Activated T-cell treated with anti-CD3 and anti-CD28 coated beads for 1 hour (primary cell): Measurements from ENCODE around the gene KRTAP10-4.
"Not testable (repeated sequence)": the region's sequence is repeated elsewhere in the genome, so short reads cannot be mapped to it uniquely, and the experiment has no call there.

Experiments used
- DNase-seq: peaks from one replicate; pipeline ENCODE4 v3.0.0-alpha.2; 2020; ENCODE audit warnings: low read depth

Gene KRTAP10-4

DNA sequence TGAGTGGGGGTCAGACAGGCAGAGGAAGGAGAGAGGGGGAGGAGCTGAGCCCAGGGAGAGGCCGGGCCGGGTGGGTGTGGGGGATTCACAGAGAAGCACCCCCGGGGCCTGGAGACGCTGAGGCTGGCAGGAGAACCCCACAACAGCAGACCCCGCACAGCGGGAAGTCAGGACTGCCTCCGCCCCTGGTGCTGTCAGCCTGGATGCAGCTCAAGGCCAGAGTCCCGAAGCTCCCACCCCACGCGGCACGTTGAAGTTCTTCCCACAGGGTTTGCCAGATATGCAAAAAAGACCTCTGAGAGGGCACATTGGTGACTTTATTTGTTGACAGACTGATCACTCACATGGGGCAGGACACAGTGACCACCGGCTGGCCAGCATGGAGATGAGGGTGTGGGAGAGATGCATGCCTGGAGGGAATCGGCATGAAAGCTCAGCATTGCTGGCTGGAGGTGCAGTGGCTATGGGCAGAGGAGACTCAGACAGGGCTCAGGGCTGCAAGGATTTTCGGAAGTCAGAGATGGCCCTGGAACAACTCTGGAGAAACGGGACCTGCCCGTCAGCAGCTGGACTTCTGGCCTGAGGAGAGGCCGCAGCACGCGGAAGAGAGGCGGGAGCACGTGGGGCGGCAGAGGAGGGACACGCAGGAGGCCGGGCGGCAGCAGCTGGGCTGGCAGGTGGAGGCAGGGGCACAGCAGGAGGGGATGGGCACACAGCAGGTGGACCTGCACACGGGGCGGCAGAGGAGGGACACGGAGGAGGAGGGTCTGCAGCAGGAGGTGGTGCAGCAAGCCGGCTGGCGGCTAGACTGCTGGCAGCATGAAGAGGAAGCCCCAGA lies 15.8 kb upstream of the KRTAP10-4 start:
- no peak for DNase-seq

DNA sequence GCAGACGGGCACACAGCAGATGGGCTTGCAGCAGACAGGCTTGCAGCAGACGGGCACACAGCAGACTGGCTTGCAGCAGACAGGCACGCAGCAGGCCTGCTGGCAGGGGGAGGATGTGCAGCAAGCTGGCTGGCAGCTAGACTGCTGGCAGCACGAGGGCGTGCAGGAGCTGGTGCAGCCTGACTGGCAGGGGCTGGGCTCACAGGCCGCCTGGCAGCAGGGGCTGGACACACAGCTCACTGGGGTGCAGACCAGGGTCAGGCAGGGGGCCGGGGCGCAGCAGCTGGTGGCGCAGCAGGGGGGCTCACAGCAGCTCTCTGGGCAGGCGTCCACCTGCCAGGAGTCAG lies 15.2 kb upstream of the KRTAP10-4 start:
- DNase-seq, result not testable (repeated sequence)

DNA sequence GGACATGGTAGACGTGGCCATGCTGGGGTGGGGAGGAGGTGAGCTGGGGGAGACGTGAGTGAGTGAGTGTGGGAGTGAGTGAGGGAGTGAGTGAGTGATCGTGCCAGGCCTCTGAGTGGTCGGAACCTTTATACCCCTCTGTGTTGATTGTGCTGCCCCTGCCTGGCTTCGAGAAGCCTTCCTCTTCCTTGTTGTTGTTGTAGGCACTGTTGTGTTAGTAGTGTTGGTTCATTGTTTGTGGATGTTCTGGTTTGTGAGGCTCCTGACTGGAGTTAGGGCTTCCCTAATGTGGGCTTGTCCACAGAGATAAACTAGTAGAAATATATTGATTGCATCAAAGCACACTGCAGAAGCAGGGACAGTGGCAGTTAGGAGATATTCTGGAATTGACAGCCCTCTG lies 14.8 kb upstream of the KRTAP10-4 start, which contains the start of gene KRTAP10-3:
KRTAP10-3 (minus strand) TSS at position 101 of the 400 bp plus-strand sequence; CDS start at position 21, 80 bp downstream.
- DNase-seq, result no peak

DNA sequence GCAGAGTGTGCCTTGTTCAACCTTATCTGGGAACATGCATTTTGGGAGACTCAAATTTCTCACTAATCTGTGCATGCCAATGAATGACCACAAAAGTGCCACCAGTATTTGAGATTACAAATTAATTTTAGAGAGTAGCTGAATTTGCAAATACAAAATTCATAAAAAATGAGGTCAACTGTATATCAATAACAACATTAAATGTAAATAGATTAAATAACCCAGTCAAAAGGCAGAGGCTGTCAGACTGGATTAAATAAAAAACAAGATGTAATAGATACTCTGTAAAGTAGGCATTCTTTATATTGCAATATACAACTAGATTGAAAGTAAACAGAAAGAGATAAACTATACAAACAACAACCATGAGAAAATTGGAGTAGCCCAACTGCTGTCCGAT lies 9.4 kb upstream of the KRTAP10-4 start:
- DNase-seq, result no peak

DNA sequence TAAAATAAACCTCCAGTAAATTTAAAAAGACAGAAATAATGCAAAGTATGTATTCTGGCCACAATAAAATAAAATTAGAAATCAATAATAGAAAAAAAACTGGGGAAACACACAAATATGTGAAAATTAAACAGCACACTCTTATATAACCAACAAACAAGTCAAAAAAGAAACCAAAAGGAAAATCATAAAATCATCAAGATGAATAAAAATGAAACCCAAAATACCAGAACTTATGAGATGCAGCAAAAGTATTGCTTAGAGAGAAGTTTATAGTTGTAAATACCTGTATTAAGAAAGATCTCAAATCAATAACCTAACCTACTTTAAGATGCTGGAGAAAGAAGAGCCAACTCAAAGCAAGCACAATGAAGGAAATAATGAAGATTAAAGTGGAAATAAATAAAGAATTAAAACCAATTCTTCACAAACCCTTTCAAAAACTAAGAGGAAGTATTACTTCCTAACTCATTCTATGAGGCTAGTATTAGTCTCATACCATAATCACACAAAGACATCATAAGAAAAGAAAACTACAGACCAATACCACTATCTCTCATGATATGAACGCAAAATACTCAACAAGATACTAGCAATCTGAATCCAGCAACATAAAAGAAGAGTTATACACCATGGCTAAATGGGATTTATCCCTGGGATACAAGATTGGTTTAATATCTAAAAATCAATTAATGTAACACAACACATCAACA lies 8.5 kb upstream of the KRTAP10-4 start:
- DNase-seq, result no peak

DNA sequence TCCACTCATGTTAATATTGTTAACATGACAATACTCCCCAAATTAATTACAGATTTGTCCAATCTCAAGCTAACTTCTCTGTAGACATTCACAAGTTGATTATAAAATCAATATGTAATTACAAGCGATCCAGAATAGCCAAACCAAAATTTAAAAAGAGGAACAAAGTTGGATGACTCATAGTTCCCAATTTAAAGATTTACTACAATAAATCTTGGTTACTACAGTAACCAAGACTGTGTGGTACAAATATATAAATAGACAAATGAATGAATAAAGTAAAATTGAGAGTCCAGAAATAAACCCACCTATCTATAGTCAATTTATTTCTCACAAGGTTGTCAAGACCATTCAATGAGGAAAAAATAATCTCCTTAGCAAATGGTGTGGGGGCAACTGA lies 7.1 kb upstream of the KRTAP10-4 start:
- no peak for DNase-seq

DNA sequence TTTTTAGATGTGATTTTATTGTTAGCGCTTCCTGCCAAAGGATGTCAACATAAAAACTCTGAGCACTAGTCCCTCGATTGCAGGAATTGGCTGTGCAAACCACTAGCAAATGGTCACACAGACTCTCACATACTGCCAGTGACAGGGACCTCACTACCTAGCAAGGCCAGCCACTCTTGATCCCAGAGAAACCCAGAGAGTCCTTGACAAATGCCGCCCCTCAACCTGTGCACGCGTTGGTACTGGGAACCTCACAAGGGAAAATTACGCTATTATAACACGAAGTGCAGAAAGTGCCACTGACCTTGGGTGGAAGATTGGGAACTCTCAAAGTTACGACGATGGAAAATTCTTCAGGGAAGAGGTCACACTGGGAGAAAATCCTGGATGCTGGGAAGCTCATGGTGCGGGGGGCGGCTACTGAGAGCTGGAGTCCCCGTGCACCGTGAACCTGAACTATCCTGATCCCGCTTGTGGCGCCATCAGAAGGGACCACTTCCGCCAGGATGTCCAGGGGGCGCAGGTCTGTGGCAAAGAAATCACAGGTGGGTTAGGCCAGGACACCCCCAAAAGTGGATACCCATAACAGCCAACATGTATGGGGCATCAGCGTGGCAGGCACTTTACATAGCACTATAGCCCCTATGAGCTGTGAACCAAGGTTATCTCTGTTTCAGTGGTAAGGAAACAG lies 5.9 kb upstream of the KRTAP10-4 start:
- no peak for DNase-seq

DNA sequence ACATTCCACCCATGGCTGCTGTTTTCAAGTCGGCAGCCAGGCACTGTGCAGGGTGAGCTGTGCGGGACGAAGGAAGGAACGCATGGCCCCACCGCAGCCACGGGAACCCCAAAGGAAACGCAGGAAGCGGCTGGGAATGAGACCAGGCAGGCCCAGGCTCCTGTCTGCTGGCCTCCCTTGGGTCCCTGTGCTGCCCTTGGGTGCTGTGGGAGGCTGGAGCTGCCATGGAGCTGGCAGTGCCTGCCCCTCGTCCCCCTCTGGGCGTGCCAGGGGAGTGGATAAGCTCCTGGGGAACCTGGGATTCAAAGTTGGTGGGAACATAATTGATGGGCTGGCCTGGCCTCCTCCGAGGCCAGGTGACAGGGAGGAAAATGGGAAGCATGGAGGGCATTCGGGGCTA lies 5.3 kb upstream of the KRTAP10-4 start:
- DNase-seq, result no peak

DNA sequence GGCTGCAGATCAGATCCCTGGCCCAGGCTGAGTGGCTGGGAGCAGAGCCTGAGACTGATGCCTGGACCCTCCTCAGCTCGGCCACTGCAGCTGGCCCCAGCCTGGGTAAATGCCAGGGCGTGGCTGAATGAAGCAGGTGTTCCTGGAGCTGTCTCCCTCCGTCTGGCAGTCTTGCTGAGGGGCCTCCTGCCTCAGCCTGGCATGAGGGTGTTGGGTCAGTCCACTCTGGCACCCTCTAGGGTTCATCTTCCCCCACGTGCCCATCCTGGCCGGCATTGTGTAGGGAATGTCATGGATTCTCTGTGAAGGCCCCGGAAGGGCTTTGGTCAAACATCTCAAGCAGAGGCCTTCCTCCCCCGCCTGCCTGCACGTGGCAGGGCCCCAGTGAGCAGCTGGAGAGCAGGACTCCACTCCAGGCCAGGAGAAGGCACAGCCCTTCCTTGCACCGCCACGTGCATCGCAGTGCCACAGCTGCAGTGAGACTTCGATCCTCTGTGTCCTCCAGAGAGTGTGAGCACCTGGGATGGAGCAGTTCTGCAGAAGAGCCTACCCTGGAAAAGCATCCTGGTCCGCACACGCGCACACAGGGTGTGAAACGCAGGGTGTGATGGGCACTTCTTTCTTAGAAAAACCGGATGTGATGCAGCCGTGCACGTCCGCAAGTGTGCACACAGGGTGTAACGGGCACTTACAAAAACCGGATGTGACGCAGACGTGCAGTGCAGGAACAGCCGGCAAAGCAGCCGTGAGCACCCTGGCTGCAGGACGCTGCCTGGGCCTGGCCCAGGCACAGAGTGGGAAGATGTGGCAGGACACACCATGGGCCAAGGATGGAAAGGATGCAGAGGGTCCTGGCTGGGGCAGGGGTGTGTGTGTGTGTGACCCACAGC lies 4.6 kb upstream of the KRTAP10-4 start:
- DNase-seq, result no peak

DNA sequence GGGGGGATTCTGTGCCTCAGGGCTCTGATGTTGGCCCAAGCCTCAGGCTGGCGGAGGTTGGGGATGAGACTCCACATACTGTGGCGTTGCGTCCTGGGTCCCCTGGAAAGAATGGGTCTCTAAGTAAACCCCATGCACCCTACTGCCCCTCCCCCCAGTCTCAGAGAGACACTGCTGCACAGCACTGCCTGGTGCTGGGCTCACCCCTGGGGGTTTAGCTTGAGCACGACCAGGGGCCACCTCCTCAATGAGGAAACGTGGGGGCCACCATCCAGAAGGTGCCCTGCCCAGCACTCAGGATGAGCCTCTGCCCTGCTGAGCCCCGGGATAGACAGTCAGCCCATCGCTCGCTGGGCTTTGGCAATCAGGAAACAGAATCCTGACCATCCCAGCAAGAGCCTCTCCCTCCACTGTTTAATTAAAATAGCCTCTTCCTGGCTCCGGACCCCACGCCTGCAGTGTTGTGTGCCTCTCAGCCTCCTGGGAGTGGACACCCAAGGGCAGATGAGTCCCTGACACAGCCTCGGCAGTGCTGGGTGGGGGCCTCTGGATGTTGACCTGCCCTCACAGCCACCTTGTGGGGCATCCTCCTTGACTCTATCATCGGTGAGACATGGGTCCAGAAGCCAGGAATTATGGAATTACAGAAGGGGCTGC lies 3.5 kb upstream of the KRTAP10-4 start:
- no peak for DNase-seq

DNA sequence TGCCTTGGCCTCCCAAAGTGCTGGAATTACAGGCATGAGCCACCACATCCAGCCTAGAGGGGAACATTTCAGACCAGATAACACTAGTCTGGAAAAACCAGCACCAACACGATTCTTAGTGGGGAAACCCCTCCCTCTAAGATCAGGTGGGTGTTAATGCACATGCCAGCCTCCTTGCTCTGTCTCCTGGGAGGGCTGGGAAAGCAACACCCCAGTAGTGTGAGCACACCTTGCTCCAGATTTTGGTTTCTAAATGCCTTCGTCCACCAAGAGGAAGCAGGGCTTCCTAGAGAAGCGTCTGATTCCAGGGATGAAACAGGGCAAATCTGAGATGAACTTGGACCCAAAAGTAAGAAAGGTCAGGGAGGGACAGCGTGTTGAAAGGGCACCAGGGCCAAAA lies 2.2 kb upstream of the KRTAP10-4 start:
- no peak for DNase-seq

DNA sequence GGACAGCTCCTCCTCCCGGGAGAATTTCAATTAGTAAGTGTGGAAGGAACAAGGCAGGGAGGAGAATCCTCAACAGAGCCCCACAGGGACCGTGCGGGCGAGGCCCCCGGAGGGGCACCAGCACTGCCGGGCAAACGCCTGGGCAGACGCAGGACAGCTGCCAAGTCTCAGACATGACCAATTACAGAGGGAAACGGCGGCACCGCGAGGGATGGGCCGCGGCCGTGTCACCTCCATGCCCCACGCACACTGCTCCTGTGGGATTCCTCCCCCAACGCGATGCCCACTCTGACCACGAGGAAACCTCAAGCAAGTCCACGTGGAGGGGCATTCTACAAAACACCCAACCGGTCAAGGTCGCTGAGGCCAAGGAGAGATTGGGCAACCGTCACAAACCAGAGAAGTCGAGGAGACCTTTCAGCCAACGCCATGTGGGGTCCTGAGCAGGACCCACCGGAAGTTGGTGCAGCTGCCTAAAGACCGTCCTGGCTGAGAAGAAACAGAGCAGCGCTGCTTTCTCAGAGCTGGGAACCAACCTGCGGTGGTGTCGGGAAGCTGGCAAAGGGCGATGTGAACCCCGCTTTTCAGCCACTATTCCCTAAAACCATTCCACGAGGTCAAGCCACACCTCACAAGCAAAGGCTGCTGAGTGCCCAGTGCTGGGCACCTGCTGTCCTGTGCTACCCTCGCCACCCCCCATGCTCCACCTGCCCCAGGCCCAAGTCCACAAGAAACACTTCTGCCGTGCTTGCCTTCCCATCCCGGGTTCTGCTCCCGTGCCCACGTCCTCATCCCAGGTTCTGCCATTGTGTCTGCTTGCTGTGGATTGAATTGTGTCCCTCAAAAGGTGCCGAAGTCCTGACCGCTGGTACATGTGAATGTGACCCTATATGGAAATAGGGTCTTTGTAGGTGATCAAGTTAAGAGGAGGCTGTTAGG lies 1.4 kb upstream of the KRTAP10-4 start:
- no peak for DNase-seq

DNA sequence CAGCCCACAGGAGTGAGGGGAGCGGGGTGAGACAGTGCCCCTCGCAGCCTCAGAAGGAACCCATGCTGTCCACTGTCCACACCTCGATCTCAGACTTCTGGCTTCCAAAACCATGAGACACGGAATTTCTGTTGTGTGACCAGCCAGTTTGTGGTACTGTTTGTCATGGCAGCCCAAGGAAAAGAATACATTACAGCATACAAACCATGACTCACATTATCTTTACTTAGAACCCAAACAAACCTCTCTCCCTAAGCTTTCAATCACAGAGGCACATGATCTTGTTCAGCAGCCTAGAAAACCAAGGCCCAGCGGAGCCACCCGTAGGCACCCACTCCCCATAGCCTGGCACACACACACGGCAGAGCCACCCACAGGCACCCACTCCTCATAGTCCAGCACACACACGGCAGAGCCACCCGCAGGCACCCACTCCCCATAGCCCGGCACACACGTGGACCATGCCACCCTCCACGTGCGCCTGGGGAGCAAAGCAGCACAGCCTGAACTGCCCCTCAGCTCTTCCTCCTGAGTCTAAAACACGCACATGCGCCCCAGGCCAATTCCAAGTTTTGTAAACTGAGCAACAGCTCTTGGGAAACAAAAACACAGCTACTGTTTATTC lies 458 bp upstream of the KRTAP10-4 start:
- no peak for DNase-seq

DNA sequence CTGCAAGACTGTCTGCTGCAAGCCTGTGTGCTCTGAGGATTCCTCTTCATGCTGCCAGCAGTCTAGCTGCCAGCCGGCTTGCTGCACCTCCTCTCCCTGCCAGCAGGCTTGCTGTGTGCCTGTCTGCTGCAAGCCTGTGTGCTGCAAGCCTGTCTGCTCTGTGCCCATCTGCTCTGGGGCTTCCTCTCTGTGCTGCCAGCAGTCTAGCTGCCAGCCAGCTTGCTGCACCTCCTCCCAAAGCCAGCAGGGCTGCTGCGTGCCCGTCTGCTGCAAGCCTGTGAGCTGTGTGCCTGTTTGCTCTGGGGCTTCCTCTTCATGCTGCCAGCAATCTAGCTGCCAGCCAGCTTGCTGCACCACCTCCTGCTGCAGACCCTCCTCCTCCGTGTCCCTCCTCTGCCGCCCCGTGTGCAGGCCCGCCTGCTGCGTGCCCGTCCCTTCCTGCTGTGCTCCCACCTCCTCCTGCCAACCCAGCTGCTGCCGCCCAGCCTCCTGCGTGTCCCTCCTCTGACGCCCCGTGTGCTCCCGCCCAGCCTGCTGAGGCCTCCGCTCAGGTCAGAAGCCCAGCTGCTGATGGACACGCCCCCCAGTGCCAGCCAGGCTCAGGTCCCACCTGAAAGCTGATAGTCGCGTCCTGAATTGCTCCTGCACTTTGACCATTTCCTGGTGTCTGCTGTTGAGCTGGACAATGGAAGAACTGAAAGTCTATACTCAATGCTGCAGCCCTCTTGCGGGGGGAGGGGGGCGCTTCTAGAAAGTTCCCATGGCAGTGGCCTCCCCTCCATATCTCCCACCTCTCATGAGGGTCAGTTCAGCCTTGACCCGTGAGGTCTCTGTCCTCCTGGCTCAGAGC lies 1.2 kb downstream of the KRTAP10-4 start:
- no peak for DNase-seq

DNA sequence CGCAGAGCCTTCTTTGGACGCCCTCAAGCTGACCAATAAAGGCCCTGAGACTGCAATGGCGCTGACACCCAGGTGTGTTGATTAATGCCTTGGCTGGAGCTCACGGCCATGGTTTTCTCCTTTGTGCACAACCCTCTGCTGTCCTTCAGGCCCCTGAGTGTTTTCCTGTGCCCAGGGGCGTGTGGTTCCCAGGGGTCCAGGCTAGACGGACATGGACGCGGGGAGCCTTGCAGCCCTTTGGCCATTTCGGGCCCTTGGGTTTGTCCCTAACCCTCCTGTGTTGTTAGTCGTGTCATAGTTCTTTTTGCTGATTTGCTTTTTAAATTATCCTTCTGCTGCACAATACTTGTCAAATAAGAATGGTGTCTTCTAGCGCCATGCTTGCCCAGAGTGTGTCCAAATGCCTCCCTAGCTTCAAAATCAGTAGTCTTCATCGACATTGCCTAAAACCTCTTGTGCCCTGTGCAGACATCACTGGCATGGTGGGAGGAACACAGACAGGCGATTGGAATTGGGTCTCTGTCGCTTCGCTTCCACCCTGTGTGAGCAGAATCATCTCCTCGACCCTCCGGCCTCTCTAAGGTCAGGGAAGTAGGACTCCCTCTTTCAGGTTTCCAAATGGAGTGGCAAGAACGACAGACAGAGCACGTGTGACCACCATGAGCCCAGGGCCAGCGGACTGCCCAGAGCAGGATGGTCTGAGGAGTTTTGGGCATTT lies 1.9 kb downstream of the KRTAP10-4 start:
- DNase-seq, result no peak

DNA sequence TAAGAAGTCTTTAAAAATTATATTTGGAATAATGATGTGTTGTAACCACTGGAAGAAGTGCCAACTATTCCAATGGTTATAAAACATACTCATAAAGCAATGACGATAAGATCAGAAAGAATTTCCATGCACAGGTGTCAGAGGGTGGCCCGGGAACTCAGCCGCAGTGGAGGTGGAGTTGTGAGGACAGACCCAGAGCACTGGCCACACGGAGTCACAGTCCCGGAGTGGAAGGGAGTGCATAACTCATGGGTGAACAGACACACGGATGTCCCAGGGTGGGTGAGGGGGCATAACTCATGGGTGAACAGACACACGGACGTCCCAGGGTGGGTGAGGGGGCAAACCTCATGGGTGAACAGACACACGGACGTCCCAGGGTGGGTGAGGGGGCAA lies 2.5 kb downstream of the KRTAP10-4 start:
- no peak for DNase-seq

DNA sequence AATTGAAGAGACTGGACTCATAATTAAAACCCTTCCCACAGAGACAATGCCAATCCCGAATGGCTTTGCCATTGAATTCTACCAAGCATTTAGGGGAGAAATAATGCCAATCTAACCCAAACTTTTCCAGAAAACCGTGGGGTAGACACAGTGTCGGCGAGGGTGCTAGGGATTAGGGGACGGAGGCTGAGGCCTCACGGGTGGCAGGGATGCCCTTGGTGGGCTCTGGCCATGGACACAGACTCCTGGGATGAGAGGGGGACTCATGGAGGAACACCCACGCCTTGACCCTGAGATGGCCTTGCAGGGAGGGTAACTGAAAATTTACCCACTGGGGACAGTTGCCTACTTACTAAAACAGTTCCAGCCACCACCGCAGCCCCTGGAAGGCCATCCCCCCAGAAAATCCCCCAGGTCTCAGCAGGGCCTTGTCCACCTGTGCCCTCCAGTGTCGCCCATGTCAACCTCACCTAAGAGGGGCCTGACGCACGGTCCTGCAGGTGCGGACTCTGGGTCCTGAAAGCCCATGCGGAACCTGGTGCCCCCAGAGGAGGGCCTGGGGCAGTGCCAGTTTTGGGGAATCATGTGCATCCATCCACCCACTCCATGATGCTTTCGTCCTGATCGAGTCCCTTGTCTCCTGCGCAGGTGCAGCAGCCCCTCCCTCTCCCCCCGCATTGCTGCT lies 5.0 kb downstream of the KRTAP10-4 start:
- no peak for DNase-seq
